ENCODE results near the gene ESYT2. TPM values are rescaled to one million over a fixed set of nuclear protein-coding genes. Genes with fewer than 3 reads are reported as not detected.

Gene ESYT2
- total and polyA plus RNA-seq, 4 donors, result 16.4 to 83.0 (median 58.0) TPM

- no peaks in the 10 kb centered on the region for H3K9me3 ChIP-seq (ENCODE audit: control insufficient read depth in 4 of 4, insufficient read depth in 3 of 4, low read length in 3 of 4)
- H3K27me3 ChIP-seq (ENCODE audit: control insufficient read depth in 3 of 3, insufficient read depth in 3 of 3, low read length in 2 of 3), result no peaks in the 10 kb centered on the region
- TF ChIP-seq CTCF (IDR thresholded peaks at IDR 0.05; ENCODE audit: control extremely low read depth, extremely low read depth), result no peak
- H3K9ac ChIP-seq (ENCODE audit: insufficient read depth in 1 of 2, low read length in 2 of 2), result no peak overlapping the region
- WGBS, 2 donors, result 90 to 94% methylated on average over 16 of the region's 16 CpGs
- no peak for ATAC-seq (ENCODE audit: insufficient read depth, low FRiP score)
- no peak overlapping the region for H3K4me3 ChIP-seq
- H3K4me1 ChIP-seq (ENCODE audit: control insufficient read depth in 5 of 5, insufficient read depth in 5 of 5, low read length in 5 of 5), result peaks cover 0 to 3% (median 0%) of the 10 kb centered on the region in 5 donors
- no peak for DNase-seq
- H3K36me3 ChIP-seq (ENCODE audit: control insufficient read depth in 4 of 4, insufficient read depth in 4 of 4, low read length in 4 of 4), result peaks cover 1 to 13% (median 8%) of the 10 kb centered on the region in 4 donors
- no peak overlapping the region for H3K27ac ChIP-seq (ENCODE audit: low read depth in 1 of 2, low read length in 1 of 2)
Observed at GRCh38 chr7:158728911-158729645, 100.2 kb downstream of the ESYT2 start.

GRCh38 chr7:158727690-158728089, 101.6 kb downstream of the ESYT2 start:
- 96 to 99% methylated on average over 5 of the region's 5 CpGs for WGBS, 2 donors
- Histone ChIP-seq H3K9ac (ENCODE audit: insufficient read depth in 1 of 2, low read length in 2 of 2) (no peak overlapping the region), H3K9me3 (ENCODE audit: control insufficient read depth in 4 of 4, insufficient read depth in 3 of 4, low read length in 3 of 4) (no peaks in the 10 kb centered on the region), H3K36me3 (ENCODE audit: control insufficient read depth in 4 of 4, insufficient read depth in 4 of 4, low read length in 4 of 4) (peaks cover 0 to 7% (median 3%) of the 10 kb centered on the region in 4 donors), H3K4me3 (no peak overlapping the region), H3K4me1 (ENCODE audit: control insufficient read depth in 5 of 5, insufficient read depth in 5 of 5, low read length in 5 of 5) (peaks cover 0 to 3% (median 0%) of the 10 kb centered on the region in 5 donors), H3K27me3 (ENCODE audit: control insufficient read depth in 3 of 3, insufficient read depth in 3 of 3, low read length in 2 of 3) (no peaks in the 10 kb centered on the region), H3K27ac (ENCODE audit: low read depth in 1 of 2, low read length in 1 of 2) (no peak overlapping the region)
- no peak for ATAC-seq (ENCODE audit: insufficient read depth, low FRiP score)
- no peak for TF ChIP-seq CTCF (IDR thresholded peaks at IDR 0.05; ENCODE audit: control extremely low read depth, extremely low read depth)
- no peak for DNase-seq

GRCh38 chr7:158726277-158726807, 103.0 kb downstream of the ESYT2 start:
- H3K4me3 ChIP-seq, result no peak overlapping the region
- H3K27me3 ChIP-seq (ENCODE audit: control insufficient read depth in 3 of 3, insufficient read depth in 3 of 3, low read length in 2 of 3), result no peaks in the 10 kb centered on the region
- H3K9ac ChIP-seq (ENCODE audit: insufficient read depth in 1 of 2, low read length in 2 of 2), result no peak overlapping the region
- 89 to 91% methylated on average over 4 of the region's 4 CpGs for WGBS, 2 donors
- no peak for TF ChIP-seq CTCF (IDR thresholded peaks at IDR 0.05; ENCODE audit: control extremely low read depth, extremely low read depth)
- DNase-seq (no peak), ATAC-seq (ENCODE audit: insufficient read depth, low FRiP score) (no peak)
- H3K36me3 ChIP-seq (ENCODE audit: control insufficient read depth in 4 of 4, insufficient read depth in 4 of 4, low read length in 4 of 4), result peaks cover 0 to 7% (median 0%) of the 10 kb centered on the region in 4 donors
- peaks cover 0 to 3% (median 0%) of the 10 kb centered on the region in 5 donors for H3K4me1 ChIP-seq (ENCODE audit: control insufficient read depth in 5 of 5, insufficient read depth in 5 of 5, low read length in 5 of 5)
- H3K9me3 ChIP-seq (ENCODE audit: control insufficient read depth in 4 of 4, insufficient read depth in 3 of 4, low read length in 3 of 4), result no peaks in the 10 kb centered on the region
- H3K27ac ChIP-seq (ENCODE audit: low read depth in 1 of 2, low read length in 1 of 2), result no peak overlapping the region

Data from lung (tissue), 12 donors.